Measurements from ENCODE around the gene TEAD1.

DNA sequence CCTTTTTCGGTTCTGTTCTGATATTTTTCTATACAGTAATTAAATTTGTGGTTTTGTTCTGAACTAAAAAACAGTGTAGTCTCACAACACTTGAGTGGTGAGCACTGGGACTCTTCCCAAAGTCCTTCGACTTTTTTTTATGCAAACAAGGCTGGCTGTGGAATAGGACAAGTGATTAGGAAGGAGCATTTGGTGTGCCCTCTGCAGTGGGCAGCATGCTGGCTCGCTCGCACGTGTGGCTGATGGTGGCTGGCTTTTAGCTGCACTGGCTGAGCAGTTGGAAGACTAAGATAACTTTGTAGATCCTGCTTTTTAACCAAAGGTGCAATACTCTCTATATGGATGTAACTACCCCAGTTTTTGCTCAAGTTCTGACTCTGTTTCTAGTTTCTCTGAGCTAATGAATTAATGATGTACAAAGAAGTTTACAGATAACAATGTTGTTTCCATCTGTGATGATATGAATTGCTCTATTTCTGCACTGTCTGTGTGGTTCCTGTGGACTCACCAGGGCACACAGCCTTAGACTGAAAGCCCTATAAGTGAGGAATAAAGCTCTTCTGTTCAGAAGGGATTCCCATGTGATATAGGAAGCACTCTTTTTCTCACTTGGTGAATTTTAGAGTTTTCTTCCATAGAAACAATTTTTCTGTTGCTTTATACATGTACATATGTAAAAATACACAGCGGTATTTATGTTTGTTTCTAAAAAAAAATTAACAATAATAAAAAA lies 191.8 kb downstream of the TEAD1 start:
- TF ChIP-seq, protein P1, sequence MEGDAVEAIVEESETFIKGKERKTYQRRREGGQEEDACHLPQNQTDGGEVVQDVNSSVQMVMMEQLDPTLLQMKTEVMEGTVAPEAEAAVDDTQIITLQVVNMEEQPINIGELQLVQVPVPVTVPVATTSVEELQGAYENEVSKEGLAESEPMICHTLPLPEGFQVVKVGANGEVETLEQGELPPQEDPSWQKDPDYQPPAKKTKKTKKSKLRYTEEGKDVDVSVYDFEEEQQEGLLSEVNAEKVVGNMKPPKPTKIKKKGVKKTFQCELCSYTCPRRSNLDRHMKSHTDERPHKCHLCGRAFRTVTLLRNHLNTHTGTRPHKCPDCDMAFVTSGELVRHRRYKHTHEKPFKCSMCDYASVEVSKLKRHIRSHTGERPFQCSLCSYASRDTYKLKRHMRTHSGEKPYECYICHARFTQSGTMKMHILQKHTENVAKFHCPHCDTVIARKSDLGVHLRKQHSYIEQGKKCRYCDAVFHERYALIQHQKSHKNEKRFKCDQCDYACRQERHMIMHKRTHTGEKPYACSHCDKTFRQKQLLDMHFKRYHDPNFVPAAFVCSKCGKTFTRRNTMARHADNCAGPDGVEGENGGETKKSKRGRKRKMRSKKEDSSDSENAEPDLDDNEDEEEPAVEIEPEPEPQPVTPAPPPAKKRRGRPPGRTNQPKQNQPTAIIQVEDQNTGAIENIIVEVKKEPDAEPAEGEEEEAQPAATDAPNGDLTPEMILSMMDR (IDR thresholded peaks at IDR 0.05) = no peak
- TF ChIP-seq POLR2A (IDR thresholded peaks at IDR 0.05) = no peak
